ENCODE measurements around the gene LMBR1L. TPM values are rescaled to one million over a fixed set of nuclear protein-coding genes. Genes with fewer than 3 reads are reported as not detected.
A peak's percentile ranks its signal among the peaks of the same experiment; 100 is the strongest.

The LMBR1L gene, protein sequence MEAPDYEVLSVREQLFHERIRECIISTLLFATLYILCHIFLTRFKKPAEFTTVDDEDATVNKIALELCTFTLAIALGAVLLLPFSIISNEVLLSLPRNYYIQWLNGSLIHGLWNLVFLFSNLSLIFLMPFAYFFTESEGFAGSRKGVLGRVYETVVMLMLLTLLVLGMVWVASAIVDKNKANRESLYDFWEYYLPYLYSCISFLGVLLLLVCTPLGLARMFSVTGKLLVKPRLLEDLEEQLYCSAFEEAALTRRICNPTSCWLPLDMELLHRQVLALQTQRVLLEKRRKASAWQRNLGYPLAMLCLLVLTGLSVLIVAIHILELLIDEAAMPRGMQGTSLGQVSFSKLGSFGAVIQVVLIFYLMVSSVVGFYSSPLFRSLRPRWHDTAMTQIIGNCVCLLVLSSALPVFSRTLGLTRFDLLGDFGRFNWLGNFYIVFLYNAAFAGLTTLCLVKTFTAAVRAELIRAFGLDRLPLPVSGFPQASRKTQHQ
- total RNA-seq (10 to 100 TPM; 47.2 to 48.7 TPM), polyA plus RNA-seq (37.6 TPM)

DNA sequence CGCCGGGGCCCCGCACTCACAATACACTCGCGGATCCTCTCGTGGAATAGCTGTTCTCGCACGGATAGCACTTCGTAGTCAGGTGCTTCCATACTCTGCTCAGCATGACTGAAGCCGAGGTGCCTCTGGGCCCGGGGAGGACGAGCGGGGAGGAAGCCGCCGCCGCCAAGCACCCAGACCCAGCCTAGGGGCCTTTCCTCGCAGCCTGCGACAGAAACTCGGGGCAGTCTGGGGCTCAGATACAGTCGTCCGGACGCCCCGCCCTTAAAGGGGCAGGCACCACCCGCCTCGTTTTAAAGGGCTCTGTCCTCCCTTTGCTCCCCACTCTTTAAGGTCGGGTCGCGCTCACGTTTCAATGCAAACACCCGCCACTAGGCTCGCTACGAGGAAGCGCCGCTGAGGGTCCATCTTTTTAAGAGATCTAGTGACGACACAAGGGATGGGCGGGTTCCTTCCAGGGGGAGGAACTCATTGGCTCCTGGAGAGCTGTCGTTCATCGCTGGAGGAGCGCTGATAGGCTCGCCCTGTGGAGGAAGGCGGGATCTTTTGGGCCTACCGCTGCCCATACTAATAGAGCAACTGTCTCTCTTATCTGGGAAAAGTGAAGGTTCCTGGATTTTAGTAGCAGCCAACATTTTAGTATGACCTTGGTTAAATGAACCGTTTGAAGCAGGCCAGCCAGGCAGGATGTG lies at the start of gene LMBR1L:
Gene LMBR1L (minus strand): TSS at position 384 of the 692 bp plus-strand sequence. CDS start 292 bp downstream, at position 92.
- Mint-ChIP-seq H3K36me3 (peaks cover 0 to 34% (median 0%) of the 10 kb centered on the region in 3 donors), H3K9me3 (no peaks in the 10 kb centered on the region), H3K4me3 (peak within 1 kb of the TSS; percentile 97 to 99 (median 99)), H3K4me1 (peaks cover 36 to 44% (median 43%) of the 10 kb centered on the region in 3 donors), H3K27me3 (no peaks in the 10 kb centered on the region), H3K27ac (peak within 1 kb of the TSS; percentile 86 to 98 (median 98))
- no peaks in the 10 kb centered on the region for H3K27me3 ChIP-seq (ENCODE audit: insufficient read depth, low read length, poor library complexity, severe bottlenecking)
- peaks cover 18% of the 10 kb centered on the region for H3K36me3 ChIP-seq (ENCODE audit: insufficient read depth, low read length)
- H3K4me3 ChIP-seq (ENCODE audit: low read length) = peak within 1 kb of the TSS; percentile 93
- ChIA-PET CTCF (interaction anchor here (1.0 to 8.0 kb wide), 10 partner anchors 9 to 125 kb away, joined by 3 to 77 read pairs (median 4); partner anchors contain the start of genes TUBA1A and TUBA1B), POLR2A (interaction anchor here (0.5 to 3.7 kb wide), 10 partner anchors 13 to 155 kb away, joined by 3 to 74 read pairs (median 4); partner anchors contain the start of genes ARF3, TUBA1A and TUBA1B)
- peak; percentile 92 to 98 (median 96) for DNase-seq
- peaks cover 21% of the 10 kb centered on the region for H3K4me1 ChIP-seq (ENCODE audit: insufficient read depth, low read length)
- no peaks in the 10 kb centered on the region for H3K9me3 ChIP-seq (ENCODE audit: low read length)
- peak within 1 kb of the TSS; percentile 87 for H3K27ac ChIP-seq (ENCODE audit: low read depth, low read length)

DNA sequence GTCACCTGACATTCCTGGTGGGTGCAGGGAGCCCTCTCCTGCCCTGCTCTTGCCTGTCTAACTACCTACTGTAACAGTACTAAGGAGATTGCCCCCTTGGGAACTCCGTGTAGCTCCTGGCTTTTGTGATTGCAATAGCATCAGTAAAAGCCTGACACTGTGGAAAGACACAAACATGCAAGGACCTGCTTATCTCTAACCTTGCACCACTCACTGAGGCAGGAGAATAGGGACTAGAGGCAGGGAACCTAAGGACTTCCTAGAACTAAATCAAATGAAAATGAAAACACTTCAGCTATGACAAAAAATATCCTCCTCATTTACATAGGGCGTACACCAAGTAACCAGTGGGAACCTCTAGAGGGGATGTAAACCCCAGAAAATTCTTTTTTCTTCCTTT lies 49.8 kb upstream of the LMBR1L start:
- no peaks in the 10 kb centered on the region for H3K4me1 Mint-ChIP-seq
- CTCF ChIA-PET = no interaction called here
- H3K36me3 Mint-ChIP-seq = no peaks in the 10 kb centered on the region
- Histone ChIP-seq H3K36me3 (ENCODE audit: insufficient read depth, low read length) (no peaks in the 10 kb centered on the region), H3K4me1 (ENCODE audit: insufficient read depth, low read length) (no peaks in the 10 kb centered on the region), H3K27ac (ENCODE audit: low read depth, low read length) (peak overlapping the region; percentile 16), H3K4me3 (ENCODE audit: low read length) (no peak overlapping the region), H3K27me3 (ENCODE audit: insufficient read depth, low read length, poor library complexity, severe bottlenecking) (no peaks in the 10 kb centered on the region), H3K9me3 (ENCODE audit: low read length) (no peaks in the 10 kb centered on the region)
- H3K27me3 Mint-ChIP-seq = no peaks in the 10 kb centered on the region
- H3K27ac Mint-ChIP-seq = peak overlapping the region in 1 of 8 donors; percentile 62
- H3K4me3 Mint-ChIP-seq = no peak overlapping the region
- no peak for DNase-seq
- POLR2A ChIA-PET = no interaction called here
- no peaks in the 10 kb centered on the region for H3K9me3 Mint-ChIP-seq

DNA sequence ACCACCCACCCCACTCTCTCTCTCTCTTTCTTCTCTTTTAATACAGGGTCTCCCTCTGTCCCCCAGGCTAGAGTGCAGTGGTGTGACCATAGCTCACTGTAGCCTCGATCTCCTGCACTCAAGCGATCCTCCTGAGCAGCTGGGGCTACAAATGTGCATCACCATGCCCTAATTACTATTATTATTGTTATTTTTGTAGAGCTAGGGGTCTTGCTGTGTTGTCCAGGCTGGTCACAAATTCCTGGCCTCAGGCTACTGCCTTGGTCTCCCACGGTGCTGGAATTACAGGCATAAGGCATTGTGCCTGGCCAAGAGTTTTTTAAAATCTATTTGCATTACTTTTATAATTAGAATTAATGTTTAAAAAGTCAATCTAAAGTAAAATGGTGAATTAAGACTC lies 43.6 kb upstream of the LMBR1L start:
- Histone ChIP-seq H3K36me3 (ENCODE audit: insufficient read depth, low read length) (no peaks in the 10 kb centered on the region), H3K4me1 (ENCODE audit: insufficient read depth, low read length) (no peaks in the 10 kb centered on the region), H3K4me3 (ENCODE audit: low read length) (no peak overlapping the region), H3K9me3 (ENCODE audit: low read length) (no peaks in the 10 kb centered on the region), H3K27ac (ENCODE audit: low read depth, low read length) (no peak overlapping the region), H3K27me3 (ENCODE audit: insufficient read depth, low read length, poor library complexity, severe bottlenecking) (no peaks in the 10 kb centered on the region)
- ChIA-PET CTCF (no interaction called here), POLR2A (no interaction called here)
- Mint-ChIP-seq H3K9me3 (no peaks in the 10 kb centered on the region), H3K27ac (peak overlapping the region in 2 of 8 donors; percentile 17 to 51), H3K4me1 (peaks cover 0 to 4% (median 2%) of the 10 kb centered on the region in 3 donors), H3K36me3 (peaks cover 0 to 2% (median 0%) of the 10 kb centered on the region in 3 donors), H3K27me3 (no peaks in the 10 kb centered on the region), H3K4me3 (no peak overlapping the region)
- DNase-seq = no peak

DNA sequence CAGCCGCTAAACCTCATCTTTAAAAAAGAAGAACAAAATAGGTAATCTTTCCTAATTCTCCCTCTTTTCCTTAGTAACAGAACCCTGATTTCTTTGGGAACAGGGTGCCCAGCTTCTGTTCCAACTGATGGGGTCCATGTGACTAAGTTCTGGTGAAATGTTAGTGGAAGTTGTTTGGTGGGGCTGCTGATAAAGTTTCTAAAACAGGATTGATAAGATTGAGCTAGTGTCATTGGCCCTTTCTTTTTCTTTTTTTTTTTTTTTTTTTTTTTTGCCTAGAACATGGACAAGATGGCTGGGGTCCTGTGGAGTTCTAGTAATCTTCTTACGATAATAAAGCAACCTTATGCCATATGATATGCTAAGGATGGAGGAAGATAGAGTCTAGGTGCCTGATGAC lies 36.7 kb upstream of the LMBR1L start:
- no peak overlapping the region for H3K27ac ChIP-seq (ENCODE audit: low read depth, low read length)
- no peaks in the 10 kb centered on the region for H3K27me3 ChIP-seq (ENCODE audit: insufficient read depth, low read length, poor library complexity, severe bottlenecking)
- Mint-ChIP-seq H3K4me1 (peaks cover 0 to 4% (median 2%) of the 10 kb centered on the region in 3 donors), H3K27ac (no peak overlapping the region), H3K27me3 (no peaks in the 10 kb centered on the region), H3K36me3 (peaks cover 0 to 4% (median 0%) of the 10 kb centered on the region in 3 donors), H3K4me3 (no peak overlapping the region), H3K9me3 (no peaks in the 10 kb centered on the region)
- ChIA-PET POLR2A (interaction anchor here (0.5 to 0.7 kb wide), 2 partner anchors 16 to 24 kb away, joined by 3 to 9 read pairs; partner anchors contain the start of gene TUBA1B), CTCF (interaction anchor here (0.7 to 1.0 kb wide), 2 partner anchors 18 to 75 kb away, joined by 3 to 4 read pairs; no protein-coding TSS in a partner anchor)
- no peak for DNase-seq
- no peaks in the 10 kb centered on the region for H3K9me3 ChIP-seq (ENCODE audit: low read length)
- no peaks in the 10 kb centered on the region for H3K36me3 ChIP-seq (ENCODE audit: insufficient read depth, low read length)
- H3K4me1 ChIP-seq (ENCODE audit: insufficient read depth, low read length) = no peaks in the 10 kb centered on the region
- H3K4me3 ChIP-seq (ENCODE audit: low read length) = no peak overlapping the region

DNA sequence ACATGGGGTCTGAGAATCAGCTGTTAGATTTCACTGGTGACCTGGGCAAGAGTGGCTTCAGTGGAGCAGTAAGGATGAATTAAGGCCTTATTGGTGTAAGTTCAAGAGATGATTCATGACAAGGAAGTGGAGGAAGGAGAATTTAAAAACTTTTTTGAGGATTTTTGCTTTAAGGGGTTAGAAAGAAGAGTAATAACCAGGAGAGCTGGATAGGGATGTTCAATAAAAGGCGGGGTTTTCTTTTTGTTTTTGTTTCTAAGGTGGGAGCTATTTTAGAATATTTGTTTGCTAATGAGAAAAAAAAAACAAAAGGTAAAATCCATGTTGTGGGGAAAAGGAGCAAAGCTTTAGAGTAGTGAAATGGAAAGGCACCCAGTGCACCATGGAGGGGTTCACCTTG lies 35.8 kb upstream of the LMBR1L start:
- Histone ChIP-seq H3K27me3 (ENCODE audit: insufficient read depth, low read length, poor library complexity, severe bottlenecking) (no peaks in the 10 kb centered on the region), H3K4me1 (ENCODE audit: insufficient read depth, low read length) (no peaks in the 10 kb centered on the region), H3K4me3 (ENCODE audit: low read length) (no peak overlapping the region), H3K36me3 (ENCODE audit: insufficient read depth, low read length) (no peaks in the 10 kb centered on the region), H3K9me3 (ENCODE audit: low read length) (no peaks in the 10 kb centered on the region), H3K27ac (ENCODE audit: low read depth, low read length) (no peak overlapping the region)
- Mint-ChIP-seq H3K4me3 (no peak overlapping the region), H3K9me3 (no peaks in the 10 kb centered on the region), H3K4me1 (peaks cover 0 to 4% (median 2%) of the 10 kb centered on the region in 3 donors), H3K27ac (no peak overlapping the region), H3K36me3 (peaks cover 0 to 2% (median 0%) of the 10 kb centered on the region in 3 donors), H3K27me3 (no peaks in the 10 kb centered on the region)
- CTCF ChIA-PET = interaction anchor here (0.8 kb wide), 1 partner anchor 59 kb away, joined by 3 read pairs; no protein-coding TSS in a partner anchor
- POLR2A ChIA-PET = interaction anchor here (1.2 kb wide), 1 partner anchor 16 kb away, joined by 3 read pairs; the partner anchor contains the start of gene TUBA1B
- DNase-seq = no peak

DNA sequence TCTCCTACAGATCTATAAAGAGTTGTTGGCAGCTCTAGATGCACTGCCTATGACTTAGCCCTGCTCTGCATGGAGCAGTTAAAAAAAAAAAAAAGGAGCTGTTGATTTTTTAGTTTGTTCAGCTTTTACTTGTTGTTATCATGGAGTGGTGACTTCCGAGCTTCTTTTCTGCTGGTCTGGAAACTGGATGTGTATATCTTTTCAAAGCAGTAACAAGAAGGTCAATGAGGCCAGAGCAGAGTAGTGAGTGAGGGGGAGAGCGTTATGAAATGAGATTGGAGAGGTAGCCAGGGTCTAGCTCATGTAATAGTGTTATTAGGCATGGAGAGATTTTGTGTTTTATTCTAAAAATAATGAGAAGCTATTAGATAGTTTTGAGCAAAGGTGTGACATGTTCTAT lies 33.7 kb upstream of the LMBR1L start:
- Histone ChIP-seq H3K4me3 (ENCODE audit: low read length) (no peak overlapping the region), H3K9me3 (ENCODE audit: low read length) (no peaks in the 10 kb centered on the region), H3K27me3 (ENCODE audit: insufficient read depth, low read length, poor library complexity, severe bottlenecking) (no peaks in the 10 kb centered on the region), H3K36me3 (ENCODE audit: insufficient read depth, low read length) (no peaks in the 10 kb centered on the region), H3K4me1 (ENCODE audit: insufficient read depth, low read length) (no peaks in the 10 kb centered on the region), H3K27ac (ENCODE audit: low read depth, low read length) (no peak overlapping the region)
- DNase-seq = no peak
- POLR2A ChIA-PET = no interaction called here
- H3K27ac Mint-ChIP-seq = no peak overlapping the region
- no peak overlapping the region for H3K4me3 Mint-ChIP-seq
- CTCF ChIA-PET = no interaction called here
- no peaks in the 10 kb centered on the region for H3K4me1 Mint-ChIP-seq
- H3K36me3 Mint-ChIP-seq = peaks cover 0 to 2% (median 0%) of the 10 kb centered on the region in 3 donors
- H3K27me3 Mint-ChIP-seq = no peaks in the 10 kb centered on the region
- no peaks in the 10 kb centered on the region for H3K9me3 Mint-ChIP-seq

DNA sequence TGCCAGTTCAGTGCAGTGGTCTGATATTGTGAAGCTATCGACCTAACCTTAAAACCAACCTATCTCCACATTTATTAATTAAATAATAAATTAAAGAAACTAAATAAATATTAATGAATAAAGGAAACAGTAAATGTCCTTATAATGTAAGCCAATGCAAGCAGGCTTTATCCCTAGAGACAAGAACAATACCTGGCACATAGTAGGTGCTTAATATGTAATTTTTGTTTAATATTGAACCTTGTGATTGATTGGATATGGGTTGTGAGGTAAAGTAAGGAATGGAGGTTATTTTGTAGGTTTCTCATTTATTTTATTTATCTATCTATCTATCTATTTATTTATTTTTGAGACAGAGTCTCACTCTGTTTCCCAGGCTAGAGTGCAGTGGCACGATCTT lies 28.4 kb upstream of the LMBR1L start:
- CTCF ChIA-PET = interaction anchor here (1.3 kb wide), 1 partner anchor 9 kb away, joined by 3 read pairs; no protein-coding TSS in a partner anchor

More for the DNA sequence above, 28.4 kb upstream of the LMBR1L start:
- Histone ChIP-seq H3K4me3 (ENCODE audit: low read length) (no peak overlapping the region), H3K27me3 (ENCODE audit: insufficient read depth, low read length, poor library complexity, severe bottlenecking) (no peaks in the 10 kb centered on the region), H3K4me1 (ENCODE audit: insufficient read depth, low read length) (no peaks in the 10 kb centered on the region), H3K27ac (ENCODE audit: low read depth, low read length) (no peak overlapping the region), H3K36me3 (ENCODE audit: insufficient read depth, low read length) (no peaks in the 10 kb centered on the region), H3K9me3 (ENCODE audit: low read length) (no peaks in the 10 kb centered on the region)
- POLR2A ChIA-PET = no interaction called here
- peaks cover 0 to 5% (median 0%) of the 10 kb centered on the region in 3 donors for H3K36me3 Mint-ChIP-seq
- DNase-seq = no peak
- no peak overlapping the region for H3K27ac Mint-ChIP-seq
- no peaks in the 10 kb centered on the region for H3K27me3 Mint-ChIP-seq
- no peaks in the 10 kb centered on the region for H3K9me3 Mint-ChIP-seq
- no peak overlapping the region for H3K4me3 Mint-ChIP-seq
- H3K4me1 Mint-ChIP-seq = peaks cover 0 to under 1% (median 0%) of the 10 kb centered on the region in 3 donors
